B cell (primary cell): Measurements from ENCODE around the gene TSSK2. TPM values are rescaled to one million over a fixed set of nuclear protein-coding genes. Genes with fewer than 3 reads are reported as not detected.

ENCODE experiments used
- ATAC-seq: fragments of 200-7000 bp; cut with Tn5 transposase; one replicate; pipeline ENCODE4 v1.10.0; 2021; ENCODE audit warnings: low read depth, mild to moderate bottlenecking, moderate number of reproducible peaks, moderate library complexity
- CTCF ChIA-PET: fragments of 350-600 bp; sonication (Branson Sonifier 250); formaldehyde crosslinking; loops from one replicate; lab custom pipeline; 2021; ENCODE audit warnings: antibody characterized with exemption, inconsistent platforms; lab: Charles Lee
- POLR2A ChIA-PET: fragments of 350-600 bp; sonication (Branson Sonifier 250); formaldehyde crosslinking; loops from one replicate; lab custom pipeline; 2021; ENCODE audit warnings: antibody characterized with exemption; lab: Charles Lee
- DNase-seq: peaks from one replicate; pipeline ENCODE4 v3.0.0; 2013
- H2AFZ ChIP-seq: 2 replicates; pipeline ENCODE4 v1.6.1; 2012; ENCODE audit warnings: mild to moderate bottlenecking, low read depth, low read length; ENCODE audit not compliant: insufficient read depth, poor library complexity, severe bottlenecking
- H3K27ac ChIP-seq, 2 donors: 1 replicate in 1 of 2; 2 replicates in 1 of 2; pipeline ENCODE4 v1.5.1; 2012 to 2013; ENCODE audit warnings: low read length in 2 of 2, mild to moderate bottlenecking in 2 of 2, moderate library complexity in 1 of 2
- H3K27me3 ChIP-seq, 4 experiments: fragments of 200-600 bp in 1 of 4; sonication (generic) in 1 of 4; replicated peaks in 1 of 4; 1 replicate in 2 of 4; 2 replicates in 2 of 4; pipeline versions ENCODE4 v1.6.1 to v1.7.0; 2013 to 2016; ENCODE audit warnings: low read length in 3 of 4, mild to moderate bottlenecking in 2 of 4, mixed read lengths in 1 of 4, moderate library complexity in 1 of 4; ENCODE audit not compliant: insufficient read depth in 4 of 4, control insufficient read depth in 3 of 4; ENCODE audit errors: control extremely low read depth in 1 of 4
- H3K36me3 ChIP-seq, 2 experiments: replicated peaks in 1 of 2; 1 replicate in 1 of 2; 2 replicates in 1 of 2; pipeline versions ENCODE4 v1.6.1 to v1.7.1; 2013; ENCODE audit warnings: low read length in 1 of 2; ENCODE audit not compliant: insufficient read depth in 2 of 2, control insufficient read depth in 1 of 2; ENCODE audit errors: control extremely low read depth in 1 of 2, extremely low read depth in 1 of 2
- H3K4me1 ChIP-seq, 2 donors: fragments of 200-600 bp in 1 of 2; sonication (generic) in 1 of 2; 1 replicate in 1 of 2; 2 replicates in 1 of 2; pipeline versions ENCODE4 v1.5.1 to v1.6.1; 2013 to 2017; ENCODE audit warnings: low read length in 2 of 2; ENCODE audit not compliant: control insufficient read depth in 2 of 2, insufficient read depth in 2 of 2
- H3K4me2 ChIP-seq: replicated peaks from 2 replicates; pipeline ENCODE3; 2012; ENCODE audit warnings: mild to moderate bottlenecking, low read depth, low read length; ENCODE audit not compliant: poor library complexity, severe bottlenecking
- H3K4me3 ChIP-seq, 5 experiments: fragments of 200-600 bp in 1 of 5; sonication (generic) in 1 of 5; 1 replicate in 3 of 5; 2 replicates in 2 of 5; pipeline versions ENCODE4 v1.5.1 to v1.7.0; 2011 to 2016; ENCODE audit warnings: low read length in 4 of 5, mild to moderate bottlenecking in 4 of 5, low read depth in 2 of 5, control low read depth in 1 of 5, moderate library complexity in 1 of 5; ENCODE audit not compliant: insufficient read depth in 1 of 5; ENCODE audit errors: control extremely low read depth in 1 of 5, extremely low read depth in 1 of 5
- H3K79me2 ChIP-seq: fragments of 200-600 bp; sonication (generic); one replicate; pipeline ENCODE4 v1.6.0; 2016; ENCODE audit warnings: low read length; ENCODE audit not compliant: control insufficient read depth, insufficient read depth
- H3K9ac ChIP-seq: fragments of 200-600 bp; sonication (generic); 2 replicates; pipeline ENCODE4 v1.6.1; 2017; ENCODE audit warnings: mild to moderate bottlenecking, low read length, moderate library complexity
- H3K9me3 ChIP-seq, 3 donors: one replicate each; pipeline versions ENCODE4 v1.6.1 to v1.7.1; 2013; ENCODE audit warnings: low read length in 2 of 3; ENCODE audit not compliant: control insufficient read depth in 2 of 3, insufficient read depth in 1 of 3; ENCODE audit errors: control extremely low read depth in 1 of 3
- H4K20me1 ChIP-seq: 2 replicates; pipeline ENCODE4 v1.6.0; 2012; ENCODE audit warnings: mild to moderate bottlenecking, low read length; ENCODE audit not compliant: insufficient read depth, control insufficient read depth, poor library complexity, severe bottlenecking
- H3K27ac Mint-ChIP-seq: one replicate; pipeline ENCODE4 v1.8.0; 2021; ENCODE audit warnings: mixed read lengths
- H3K27me3 Mint-ChIP-seq: one replicate; pipeline ENCODE4 v1.8.0; 2021; ENCODE audit warnings: mixed read lengths
- H3K4me1 Mint-ChIP-seq: one replicate; pipeline ENCODE4 v1.8.0; 2021; ENCODE audit warnings: mixed read lengths
- H3K4me3 Mint-ChIP-seq: one replicate; pipeline ENCODE4 v1.8.0; 2021; ENCODE audit warnings: mixed read lengths
- H3K9me3 Mint-ChIP-seq: one replicate; pipeline ENCODE4 v1.8.0; 2022; ENCODE audit warnings: mixed read lengths; ENCODE audit not compliant: insufficient read depth
- EZH2 ChIP-seq: IDR thresholded peaks from 2 replicates; pipeline ENCODE4 v1.6.1; 2012; ENCODE audit warnings: borderline replicate concordance, low read depth, mild to moderate bottlenecking, moderate library complexity, low read length; ENCODE audit not compliant: insufficient read depth, poor library complexity, severe bottlenecking
- WGBS: methylation state at CpG from one replicate; pipeline ENCODE4 v1.1.5; 2013; ENCODE audit warnings: missing lambda C conversion rate; ENCODE audit not compliant: insufficient coverage; 5-methylcytosine and 5-hydroxymethylcytosine counted together
- intact Hi-C: fragments of 100-400 bp; cut with micrococcal nuclease; formaldehyde crosslinking; loops from one replicate; pipeline ENCODE4 v1.10.0; 2022
- polyA plus RNA-seq: library from polyadenylated mRNA; depleted of rRNA; stranded (reverse); fragments of >200 nt; gene quantifications from 2 replicates; pipeline ENCODE4 v1.2.3, GENCODE V29; 2012
- total RNA-seq, 2 donors: library from RNA; stranded (reverse); fragments of 120-200 nt in 1 of 2; gene quantifications; 1 replicate in 1 of 2; 2 replicates in 1 of 2; pipeline versions ENCODE4 v1.2.3 to v1.2.4, GENCODE V29; 2013 to 2022
- TF ChIP-seq, protein P1 (sequence below): fragments of 200-600 bp; IDR thresholded peaks from one replicate; pipeline ENCODE4 v1.8.0; 2022; ENCODE audit warnings: antibody characterized with exemption, mild to moderate bottlenecking

TSSK2 gene
- total and polyA plus RNA-seq, 2 donors (not counting 1 experiment from before 2014, with no cell fraction given): 0.15 TPM; not detected in 1

DNA sequence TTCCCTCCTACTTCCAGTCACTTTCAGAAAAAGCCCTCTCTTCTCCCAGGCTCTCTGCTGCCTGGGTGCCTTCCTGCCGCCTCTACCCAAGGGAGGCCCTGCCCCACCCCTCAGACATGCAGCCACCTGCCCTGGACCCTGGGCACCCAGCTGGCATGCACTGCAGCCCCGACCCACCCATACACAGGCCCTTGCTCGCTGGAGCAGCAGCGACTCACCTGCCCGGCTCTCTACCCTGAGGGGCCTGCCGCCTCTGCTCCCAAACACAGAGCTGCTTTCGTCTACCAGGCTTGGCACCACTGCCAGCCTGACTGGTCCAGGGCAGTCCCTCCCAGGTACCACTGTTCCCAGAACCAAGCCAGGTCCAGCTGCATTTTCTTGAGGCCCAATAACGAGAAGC is 1.2 kb upstream of the TSSK2 start:
- ChIA-PET POLR2A (no interaction called here), CTCF (no interaction called here)
- Mint-ChIP-seq H3K27me3 (no peaks in the 10 kb centered on the region), H3K4me3 (no peak overlapping the region), H3K4me1 (no peaks in the 10 kb centered on the region), H3K9me3 (no peaks in the 10 kb centered on the region), H3K27ac (no peak overlapping the region)
- Histone ChIP-seq H3K36me3 (peaks cover 0 to 15% of the 10 kb centered on the region in 2 experiments), H3K9me3 (no peaks in the 10 kb centered on the region), H3K4me3 (no peak overlapping the region), H3K4me1 (no peaks in the 10 kb centered on the region), H3K27ac (no peak overlapping the region), H4K20me1 (no peaks in the 10 kb centered on the region), H3K27me3 (no peaks in the 10 kb centered on the region), H2AFZ (no peak overlapping the region), H3K9ac (no peak overlapping the region), H3K79me2 (no peaks in the 10 kb centered on the region), H3K4me2 (no peak overlapping the region)
- no peak for DNase-seq
- intact Hi-C loops: no loop called here
- ATAC-seq: no peak
- no peak for TF ChIP-seq EZH2
- TF ChIP-seq, protein P1, sequence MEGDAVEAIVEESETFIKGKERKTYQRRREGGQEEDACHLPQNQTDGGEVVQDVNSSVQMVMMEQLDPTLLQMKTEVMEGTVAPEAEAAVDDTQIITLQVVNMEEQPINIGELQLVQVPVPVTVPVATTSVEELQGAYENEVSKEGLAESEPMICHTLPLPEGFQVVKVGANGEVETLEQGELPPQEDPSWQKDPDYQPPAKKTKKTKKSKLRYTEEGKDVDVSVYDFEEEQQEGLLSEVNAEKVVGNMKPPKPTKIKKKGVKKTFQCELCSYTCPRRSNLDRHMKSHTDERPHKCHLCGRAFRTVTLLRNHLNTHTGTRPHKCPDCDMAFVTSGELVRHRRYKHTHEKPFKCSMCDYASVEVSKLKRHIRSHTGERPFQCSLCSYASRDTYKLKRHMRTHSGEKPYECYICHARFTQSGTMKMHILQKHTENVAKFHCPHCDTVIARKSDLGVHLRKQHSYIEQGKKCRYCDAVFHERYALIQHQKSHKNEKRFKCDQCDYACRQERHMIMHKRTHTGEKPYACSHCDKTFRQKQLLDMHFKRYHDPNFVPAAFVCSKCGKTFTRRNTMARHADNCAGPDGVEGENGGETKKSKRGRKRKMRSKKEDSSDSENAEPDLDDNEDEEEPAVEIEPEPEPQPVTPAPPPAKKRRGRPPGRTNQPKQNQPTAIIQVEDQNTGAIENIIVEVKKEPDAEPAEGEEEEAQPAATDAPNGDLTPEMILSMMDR: no peak
- 94% methylated on average over 7 of the region's 8 CpGs for WGBS

DNA sequence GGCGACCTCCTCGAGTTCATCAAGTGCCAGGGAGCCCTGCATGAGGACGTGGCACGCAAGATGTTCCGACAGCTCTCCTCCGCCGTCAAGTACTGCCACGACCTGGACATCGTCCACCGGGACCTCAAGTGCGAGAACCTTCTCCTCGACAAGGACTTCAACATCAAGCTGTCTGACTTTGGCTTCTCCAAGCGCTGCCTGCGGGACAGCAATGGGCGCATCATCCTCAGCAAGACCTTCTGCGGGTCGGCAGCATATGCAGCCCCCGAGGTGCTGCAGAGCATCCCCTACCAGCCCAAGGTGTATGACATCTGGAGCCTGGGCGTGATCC is 542 bp downstream of the TSSK2 start:
- no peak overlapping the region for H3K27ac Mint-ChIP-seq
- DNase-seq: no peak
- Histone ChIP-seq H3K4me2 (no peak overlapping the region), H3K9ac (no peak overlapping the region), H3K9me3 (no peaks in the 10 kb centered on the region), H2AFZ (no peak overlapping the region), H4K20me1 (peaks cover 1% of the 10 kb centered on the region), H3K36me3 (peaks cover 2 to 24% of the 10 kb centered on the region in 2 experiments), H3K4me1 (no peaks in the 10 kb centered on the region), H3K79me2 (no peaks in the 10 kb centered on the region), H3K4me3 (no peak overlapping the region), H3K27me3 (no peaks in the 10 kb centered on the region), H3K27ac (no peak overlapping the region)
- no peaks in the 10 kb centered on the region for H3K9me3 Mint-ChIP-seq
- no peak overlapping the region for H3K4me3 Mint-ChIP-seq
- ATAC-seq: no peak
- ChIA-PET POLR2A (no interaction called here), CTCF (no interaction called here)
- intact Hi-C loops: no loop called here
- 98% methylated on average over 19 of the region's 19 CpGs for WGBS
- TF ChIP-seq, protein P1: no peak
- TF ChIP-seq EZH2: no peak
- no peaks in the 10 kb centered on the region for H3K27me3 Mint-ChIP-seq
- H3K4me1 Mint-ChIP-seq: no peaks in the 10 kb centered on the region
